Hematopoietic multipotent progenitor cell (in vitro differentiated cells): ENCODE results near the gene LRP2. TPM values are rescaled to one million over a fixed set of nuclear protein-coding genes. Genes with fewer than 3 reads are reported as not detected.
A peak's percentile ranks its signal among the peaks of the same experiment; 100 is the strongest.
"Not testable (repeated sequence)": the region's sequence is repeated elsewhere in the genome, so short reads cannot be mapped to it uniquely, and the experiment has no call there.

Experiments
- DNase-seq, 3 donors: peaks; one replicate each; pipeline ENCODE4 v3.0.0-alpha.2; 2011 to 2015; ENCODE audit warnings: low read depth in 2 of 3, low spot score in 2 of 3
- total RNA-seq: library from RNA; depleted of rRNA; stranded (reverse); fragments of >200 nt; gene quantifications from one replicate; pipeline ENCODE4 v1.2.3, GENCODE V29; 2012

LRP2 gene
- 0.27 TPM for total RNA-seq

- peak in 2 of 3 donors; percentile 24 to 39 for DNase-seq
Measured at GRCh38 chr2:169362118-169362893, at the start of gene LRP2. Gene LRP2, minus strand, starts transcription at chr2:169362534. Its CDS starts 135 bp downstream, at chr2:169362399.

GRCh38 chr2:169406891-169407290 lies 44.6 kb upstream of the LRP2 start:
- DNase-seq = no peak

- DNase-seq = not testable (repeated sequence)
Measured at GRCh38 chr2:169399491-169399890, 37.2 kb upstream of the LRP2 start.

- DNase-seq = peak in 2 of 3 donors; percentile 10 to 39
Measured at GRCh38 chr2:169397697-169398096, 35.4 kb upstream of the LRP2 start.

GRCh38 chr2:169395821-169396374 lies 33.6 kb upstream of the LRP2 start:
- no peak for DNase-seq

GRCh38 chr2:169393068-169393590 lies 30.8 kb upstream of the LRP2 start:
- no peak for DNase-seq

GRCh38 chr2:169391236-169391635 lies 28.9 kb upstream of the LRP2 start:
- no peak for DNase-seq

GRCh38 chr2:169388161-169388560 lies 25.8 kb upstream of the LRP2 start:
- no peak for DNase-seq

GRCh38 chr2:169386722-169387121 lies 24.4 kb upstream of the LRP2 start:
- DNase-seq = no peak

- no peak for DNase-seq
Measured at GRCh38 chr2:169384816-169385215, 22.5 kb upstream of the LRP2 start.

GRCh38 chr2:169372561-169372960 lies 10.2 kb upstream of the LRP2 start:
- DNase-seq = no peak

GRCh38 chr2:169366066-169366465 lies 3.7 kb upstream of the LRP2 start:
- no peak for DNase-seq

- peak in 2 of 3 donors; percentile 15 to 42 for DNase-seq
Measured at GRCh38 chr2:169365029-169365480, 2.7 kb upstream of the LRP2 start.

- peak in 2 of 3 donors; percentile 46 to 60 for DNase-seq
Measured at GRCh38 chr2:169363560-169364150, 1.3 kb upstream of the LRP2 start.

- no peak for DNase-seq
Measured at GRCh38 chr2:169362894-169363559, 693 bp upstream of the LRP2 start.

GRCh38 chr2:169361706-169362117 lies 622 bp downstream of the LRP2 start:
- peak in 2 of 3 donors; percentile 13 for DNase-seq

GRCh38 chr2:169360984-169361705 lies 1.2 kb downstream of the LRP2 start:
- no peak for DNase-seq

GRCh38 chr2:169358016-169358415 lies 4.3 kb downstream of the LRP2 start:
- no peak for DNase-seq

- no peak for DNase-seq
Measured at GRCh38 chr2:169354244-169354643, 8.1 kb downstream of the LRP2 start.

- no peak for DNase-seq
Measured at GRCh38 chr2:169351725-169352124, 10.6 kb downstream of the LRP2 start.
